ENCODE results near the gene ARL14EPL.

DNA sequence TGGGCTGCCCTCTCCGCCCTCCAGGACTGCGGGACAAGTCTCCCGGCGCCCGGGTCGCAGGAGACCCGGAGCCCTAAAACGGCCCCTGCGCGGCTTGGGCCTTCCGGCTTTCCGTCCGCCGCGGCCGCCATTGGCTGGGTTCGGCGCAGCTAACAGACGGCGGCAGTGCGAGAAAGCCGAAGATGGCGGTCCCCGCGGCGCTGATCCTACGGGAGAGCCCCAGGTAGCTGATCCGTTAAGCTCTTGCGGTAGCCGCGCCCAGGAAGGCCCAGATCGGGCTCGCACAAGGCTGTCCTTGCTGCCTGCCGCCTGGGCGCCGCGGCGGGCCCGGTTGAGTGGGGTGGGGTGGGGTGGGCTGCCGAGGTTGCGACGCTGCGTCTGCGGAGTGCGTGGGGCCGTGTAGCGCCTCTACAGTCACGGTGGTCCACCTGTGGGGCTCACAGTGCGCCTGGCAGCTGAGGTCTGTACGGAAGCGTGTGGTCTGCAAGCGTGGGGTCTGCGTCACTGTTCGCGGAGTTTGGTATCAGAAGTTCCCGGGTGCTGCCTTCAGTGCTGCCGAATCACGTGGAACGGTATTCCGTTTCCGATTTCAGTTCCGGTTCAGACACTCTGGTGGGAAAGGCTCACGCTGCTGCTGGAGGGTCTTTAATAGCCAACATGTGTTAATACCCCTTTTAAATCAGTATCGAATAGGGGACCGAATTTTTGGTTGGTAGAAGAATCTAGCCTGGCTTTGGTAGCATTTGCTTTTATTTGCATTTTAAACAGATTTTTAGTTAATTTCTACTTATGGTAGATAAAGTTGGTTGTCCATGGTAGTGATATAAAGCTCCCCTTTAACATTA lies 52.8 kb downstream of the ARL14EPL start, which contains the start of gene COMMD10:
- TF ChIP-seq, protein P1, sequence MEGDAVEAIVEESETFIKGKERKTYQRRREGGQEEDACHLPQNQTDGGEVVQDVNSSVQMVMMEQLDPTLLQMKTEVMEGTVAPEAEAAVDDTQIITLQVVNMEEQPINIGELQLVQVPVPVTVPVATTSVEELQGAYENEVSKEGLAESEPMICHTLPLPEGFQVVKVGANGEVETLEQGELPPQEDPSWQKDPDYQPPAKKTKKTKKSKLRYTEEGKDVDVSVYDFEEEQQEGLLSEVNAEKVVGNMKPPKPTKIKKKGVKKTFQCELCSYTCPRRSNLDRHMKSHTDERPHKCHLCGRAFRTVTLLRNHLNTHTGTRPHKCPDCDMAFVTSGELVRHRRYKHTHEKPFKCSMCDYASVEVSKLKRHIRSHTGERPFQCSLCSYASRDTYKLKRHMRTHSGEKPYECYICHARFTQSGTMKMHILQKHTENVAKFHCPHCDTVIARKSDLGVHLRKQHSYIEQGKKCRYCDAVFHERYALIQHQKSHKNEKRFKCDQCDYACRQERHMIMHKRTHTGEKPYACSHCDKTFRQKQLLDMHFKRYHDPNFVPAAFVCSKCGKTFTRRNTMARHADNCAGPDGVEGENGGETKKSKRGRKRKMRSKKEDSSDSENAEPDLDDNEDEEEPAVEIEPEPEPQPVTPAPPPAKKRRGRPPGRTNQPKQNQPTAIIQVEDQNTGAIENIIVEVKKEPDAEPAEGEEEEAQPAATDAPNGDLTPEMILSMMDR (IDR thresholded peaks at IDR 0.05) = no peak
- TF ChIP-seq POLR2A (IDR thresholded peaks at IDR 0.05) = peak; percentile 63
